Measurements from ENCODE around the gene TPST1. TPM values are rescaled to one million over a fixed set of nuclear protein-coding genes. Genes with fewer than 3 reads are reported as not detected.

The TPST1 gene
- total RNA-seq, 1 donor from 2014 or later, result 29.6 TPM

DNA sequence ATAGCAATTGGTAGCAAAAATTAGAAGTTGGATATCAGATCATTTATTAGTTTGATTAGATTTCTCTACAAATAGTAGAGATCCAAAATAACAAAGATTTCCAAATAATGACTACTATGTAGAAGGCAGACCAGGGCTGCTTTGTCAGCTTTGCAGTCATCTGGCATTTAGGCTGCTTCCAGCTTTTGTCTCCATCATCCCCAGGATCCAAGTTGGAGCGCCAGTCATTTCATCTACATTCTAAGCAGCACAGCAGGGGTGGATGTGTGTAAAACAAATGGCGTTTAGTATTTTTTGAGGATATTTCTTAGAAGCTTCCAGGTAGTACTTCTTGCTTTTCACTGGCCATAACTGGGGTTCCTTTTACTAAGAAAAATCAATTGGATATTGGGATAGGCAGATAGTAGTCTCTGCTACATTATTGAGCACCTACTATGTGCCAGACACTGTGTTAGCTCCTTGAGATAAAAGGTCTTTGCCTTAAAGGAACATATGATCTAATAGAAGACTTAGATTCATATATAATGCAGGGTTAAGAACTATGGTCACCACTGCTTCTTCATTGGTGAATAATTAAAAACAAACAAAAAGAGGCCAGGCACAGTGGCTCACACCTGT, 41.5 kb downstream of the TPST1 start:
- no peak overlapping the region for H3K4me3 Mint-ChIP-seq (ENCODE audit: low read depth)
- H3K27ac Mint-ChIP-seq, result no peak overlapping the region
- no peaks in the 10 kb centered on the region for H3K27me3 Mint-ChIP-seq
- peaks cover 1% of the 10 kb centered on the region for H3K36me3 Mint-ChIP-seq (ENCODE audit: insufficient read depth)
- TF ChIP-seq, protein P1, sequence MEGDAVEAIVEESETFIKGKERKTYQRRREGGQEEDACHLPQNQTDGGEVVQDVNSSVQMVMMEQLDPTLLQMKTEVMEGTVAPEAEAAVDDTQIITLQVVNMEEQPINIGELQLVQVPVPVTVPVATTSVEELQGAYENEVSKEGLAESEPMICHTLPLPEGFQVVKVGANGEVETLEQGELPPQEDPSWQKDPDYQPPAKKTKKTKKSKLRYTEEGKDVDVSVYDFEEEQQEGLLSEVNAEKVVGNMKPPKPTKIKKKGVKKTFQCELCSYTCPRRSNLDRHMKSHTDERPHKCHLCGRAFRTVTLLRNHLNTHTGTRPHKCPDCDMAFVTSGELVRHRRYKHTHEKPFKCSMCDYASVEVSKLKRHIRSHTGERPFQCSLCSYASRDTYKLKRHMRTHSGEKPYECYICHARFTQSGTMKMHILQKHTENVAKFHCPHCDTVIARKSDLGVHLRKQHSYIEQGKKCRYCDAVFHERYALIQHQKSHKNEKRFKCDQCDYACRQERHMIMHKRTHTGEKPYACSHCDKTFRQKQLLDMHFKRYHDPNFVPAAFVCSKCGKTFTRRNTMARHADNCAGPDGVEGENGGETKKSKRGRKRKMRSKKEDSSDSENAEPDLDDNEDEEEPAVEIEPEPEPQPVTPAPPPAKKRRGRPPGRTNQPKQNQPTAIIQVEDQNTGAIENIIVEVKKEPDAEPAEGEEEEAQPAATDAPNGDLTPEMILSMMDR (IDR thresholded peaks at IDR 0.05; ENCODE audit: unreplicated experiment), result no peak
- no peaks in the 10 kb centered on the region for H3K9me3 Mint-ChIP-seq (ENCODE audit: low read depth)
- peaks cover 15% of the 10 kb centered on the region for H3K4me1 Mint-ChIP-seq (ENCODE audit: low read depth)
- no peak for DNase-seq (ENCODE audit: low spot score, unreplicated experiment)

DNA sequence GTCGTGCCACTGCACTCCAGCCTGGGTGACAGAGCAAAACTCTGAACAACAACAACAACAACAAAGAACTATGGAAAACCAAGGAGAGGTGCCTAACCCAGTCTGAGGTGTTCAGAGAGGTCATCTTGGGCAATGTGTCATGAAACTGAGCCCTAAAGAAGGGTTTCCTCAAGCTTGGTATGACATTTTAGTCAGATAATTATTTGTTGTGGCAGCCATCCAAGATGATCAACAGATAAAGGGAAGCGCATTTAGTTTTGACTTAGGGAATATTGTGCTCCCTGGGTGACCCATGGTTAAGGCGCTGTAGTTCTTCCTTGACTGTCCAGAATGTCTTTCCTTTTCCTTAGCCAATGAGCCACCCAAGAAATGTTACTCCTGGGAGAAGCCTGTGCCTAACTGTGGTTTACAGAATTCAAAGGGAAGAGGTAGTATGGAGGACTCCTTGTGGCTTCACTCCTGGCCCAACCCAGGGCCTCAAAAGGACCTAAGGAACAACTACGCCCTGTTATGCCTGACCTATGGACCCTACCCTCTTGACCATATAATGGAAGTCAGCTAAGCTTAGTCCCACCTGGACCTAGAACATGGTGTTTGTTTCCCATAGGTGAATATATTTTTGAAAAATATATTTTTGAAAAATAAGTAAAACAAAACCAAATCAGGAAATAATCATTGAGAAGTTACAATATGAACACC, 42.4 kb downstream of the TPST1 start:
- peaks cover 15% of the 10 kb centered on the region for H3K4me1 Mint-ChIP-seq (ENCODE audit: low read depth)
- DNase-seq (ENCODE audit: low spot score, unreplicated experiment), result no peak
- no peaks in the 10 kb centered on the region for H3K9me3 Mint-ChIP-seq (ENCODE audit: low read depth)
- H3K4me3 Mint-ChIP-seq (ENCODE audit: low read depth), result no peak overlapping the region
- no peak overlapping the region for H3K27ac Mint-ChIP-seq
- peaks cover 1% of the 10 kb centered on the region for H3K36me3 Mint-ChIP-seq (ENCODE audit: insufficient read depth)
- TF ChIP-seq, protein P1 (IDR thresholded peaks at IDR 0.05; ENCODE audit: unreplicated experiment), result no peak
- no peaks in the 10 kb centered on the region for H3K27me3 Mint-ChIP-seq

DNA sequence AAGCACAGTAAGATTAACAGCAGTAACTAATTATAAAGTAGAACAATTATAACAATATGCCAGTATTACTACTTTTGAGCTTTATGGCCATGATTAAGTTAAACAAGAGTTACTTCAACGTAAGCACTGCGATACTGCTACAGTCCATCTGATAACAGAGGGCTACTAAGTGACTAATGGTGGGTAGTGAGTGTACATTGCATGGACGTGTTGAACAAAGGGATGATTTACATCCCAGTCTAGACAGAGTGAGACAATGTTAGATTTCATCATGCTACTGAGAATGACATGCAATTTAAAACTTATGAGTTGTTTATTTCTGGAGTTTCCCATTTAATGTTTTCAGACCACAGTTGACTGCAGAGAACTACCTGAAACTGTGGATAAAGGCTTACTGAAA, 45.6 kb downstream of the TPST1 start:
- no peak for DNase-seq (ENCODE audit: low spot score, unreplicated experiment)
- H3K4me3 Mint-ChIP-seq (ENCODE audit: low read depth), result no peak overlapping the region
- peaks cover 5% of the 10 kb centered on the region for H3K4me1 Mint-ChIP-seq (ENCODE audit: low read depth)
- H3K9me3 Mint-ChIP-seq (ENCODE audit: low read depth), result no peaks in the 10 kb centered on the region
- TF ChIP-seq, protein P1 (IDR thresholded peaks at IDR 0.05; ENCODE audit: unreplicated experiment), result no peak
- peaks cover 1% of the 10 kb centered on the region for H3K36me3 Mint-ChIP-seq (ENCODE audit: insufficient read depth)
- no peak overlapping the region for H3K27ac Mint-ChIP-seq
- no peaks in the 10 kb centered on the region for H3K27me3 Mint-ChIP-seq

DNA sequence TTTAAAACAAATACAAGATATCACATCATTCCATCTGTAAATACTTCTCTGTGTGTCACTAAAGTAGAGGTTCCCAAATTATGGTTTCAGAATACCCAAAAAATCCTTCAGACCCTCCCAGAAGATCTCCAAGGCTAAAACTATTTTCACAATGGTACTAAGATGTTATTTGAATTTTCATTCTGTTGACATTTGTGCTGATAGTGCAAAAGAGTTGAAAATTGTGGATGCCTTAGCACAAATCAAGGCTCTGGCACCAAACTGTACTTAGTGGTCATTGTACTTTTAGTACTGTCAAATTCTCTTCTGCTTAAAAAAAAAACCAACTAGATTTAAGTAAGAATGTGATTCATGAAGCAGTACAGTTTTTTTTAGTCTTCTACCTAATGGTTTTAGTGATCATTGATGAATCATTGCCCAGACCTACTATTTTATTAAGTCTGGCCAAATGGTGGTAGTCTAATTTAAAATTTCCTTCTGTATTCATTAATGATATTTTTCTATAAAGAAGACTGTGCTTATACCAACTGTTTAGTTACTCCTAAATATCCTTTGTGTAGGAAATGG, 50.5 kb downstream of the TPST1 start:
- H3K27ac Mint-ChIP-seq, result no peak overlapping the region
- TF ChIP-seq, protein P1 (IDR thresholded peaks at IDR 0.05; ENCODE audit: unreplicated experiment), result no peak
- no peaks in the 10 kb centered on the region for H3K9me3 Mint-ChIP-seq (ENCODE audit: low read depth)
- no peak overlapping the region for H3K4me3 Mint-ChIP-seq (ENCODE audit: low read depth)
- no peak for DNase-seq (ENCODE audit: low spot score, unreplicated experiment)
- H3K36me3 Mint-ChIP-seq (ENCODE audit: insufficient read depth), result peaks cover 8% of the 10 kb centered on the region
- peaks cover 9% of the 10 kb centered on the region for H3K4me1 Mint-ChIP-seq (ENCODE audit: low read depth)
- no peaks in the 10 kb centered on the region for H3K27me3 Mint-ChIP-seq

DNA sequence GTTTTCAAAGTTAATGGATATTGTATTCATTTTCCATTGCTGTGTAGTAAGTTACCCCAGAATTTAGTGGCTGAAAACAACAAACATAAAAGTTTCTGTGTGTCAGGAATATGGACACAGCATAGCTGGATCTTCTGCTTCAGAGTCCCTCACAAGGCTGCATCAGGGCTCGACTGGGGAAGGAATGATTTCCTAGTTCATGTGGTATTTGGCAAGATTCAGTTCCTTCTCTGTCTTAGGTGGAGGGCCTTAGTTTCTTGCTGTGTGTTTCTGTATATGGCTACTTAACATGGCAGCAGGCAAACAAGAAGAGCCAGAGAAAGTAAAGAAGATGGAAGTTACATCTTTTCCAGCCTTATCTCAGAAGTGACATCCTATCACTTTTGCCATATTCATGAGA, 51.1 kb downstream of the TPST1 start:
- Mint-ChIP-seq H3K27ac (no peak overlapping the region), H3K4me3 (ENCODE audit: low read depth) (no peak overlapping the region), H3K9me3 (ENCODE audit: low read depth) (no peaks in the 10 kb centered on the region), H3K4me1 (ENCODE audit: low read depth) (peaks cover 6% of the 10 kb centered on the region), H3K27me3 (no peaks in the 10 kb centered on the region), H3K36me3 (ENCODE audit: insufficient read depth) (peaks cover 8% of the 10 kb centered on the region)
- DNase-seq (ENCODE audit: low spot score, unreplicated experiment), result no peak
- TF ChIP-seq, protein P1 (IDR thresholded peaks at IDR 0.05; ENCODE audit: unreplicated experiment), result no peak
